ENCODE data around the gene PACRG.

PACRG gene

GRCh38 chr6:163080228-163080627 is 352.5 kb downstream of the PACRG start:
- DNase-seq (ENCODE audit: low read depth in 1 of 2, low spot score in 1 of 2): no peak
- TF ChIP-seq JUND (IDR thresholded peaks at IDR 0.05; ENCODE audit: low read depth): no peak
- in situ Hi-C loops (cut with HindIII; ENCODE audit: low pct_unique_long_range_greater_than_20kb, low sequenced_read_pairs): no loop called here

GRCh38 chr6:163083141-163083540 is 355.4 kb downstream of the PACRG start:
- no peak for TF ChIP-seq JUND (IDR thresholded peaks at IDR 0.05; ENCODE audit: low read depth)
- in situ Hi-C loops (cut with HindIII; ENCODE audit: low pct_unique_long_range_greater_than_20kb, low sequenced_read_pairs): no loop called here
- DNase-seq (ENCODE audit: low read depth in 1 of 2, low spot score in 1 of 2): no peak

GRCh38 chr6:163085426-163085825 is 357.7 kb downstream of the PACRG start:
- TF ChIP-seq JUND (IDR thresholded peaks at IDR 0.05; ENCODE audit: low read depth): no peak
- DNase-seq (ENCODE audit: low read depth in 1 of 2, low spot score in 1 of 2): no peak
- in situ Hi-C loops (cut with HindIII; ENCODE audit: low pct_unique_long_range_greater_than_20kb, low sequenced_read_pairs): no loop called here

- no peak for TF ChIP-seq JUND (IDR thresholded peaks at IDR 0.05; ENCODE audit: low read depth)
- in situ Hi-C loops (cut with HindIII; ENCODE audit: low pct_unique_long_range_greater_than_20kb, low sequenced_read_pairs): no loop called here
- DNase-seq (ENCODE audit: low read depth in 1 of 2, low spot score in 1 of 2): no peak
Measured at GRCh38 chr6:163085861-163086623, 358.3 kb downstream of the PACRG start.

- no peak for TF ChIP-seq JUND (IDR thresholded peaks at IDR 0.05; ENCODE audit: low read depth)
- in situ Hi-C loops (cut with HindIII; ENCODE audit: low pct_unique_long_range_greater_than_20kb, low sequenced_read_pairs): no loop called here
Measured at GRCh38 chr6:163086624-163086920, 358.8 kb downstream of the PACRG start.

GRCh38 chr6:163087981-163088380 is 360.2 kb downstream of the PACRG start:
- no peak for TF ChIP-seq JUND (IDR thresholded peaks at IDR 0.05; ENCODE audit: low read depth)
- no peak for DNase-seq (ENCODE audit: low read depth in 1 of 2, low spot score in 1 of 2)
- in situ Hi-C loops (cut with HindIII; ENCODE audit: low pct_unique_long_range_greater_than_20kb, low sequenced_read_pairs): no loop called here

More at GRCh38 chr6:163086624-163086920, 358.8 kb downstream of the PACRG start:
- no peak for DNase-seq (ENCODE audit: low read depth in 1 of 2, low spot score in 1 of 2)

- no peak for TF ChIP-seq JUND (IDR thresholded peaks at IDR 0.05; ENCODE audit: low read depth)
- in situ Hi-C loops (cut with HindIII; ENCODE audit: low pct_unique_long_range_greater_than_20kb, low sequenced_read_pairs): no loop called here
- no peak for DNase-seq (ENCODE audit: low read depth in 1 of 2, low spot score in 1 of 2)
Measured at GRCh38 chr6:163092876-163093275, 365.1 kb downstream of the PACRG start.

- no peak for DNase-seq (ENCODE audit: low read depth in 1 of 2, low spot score in 1 of 2)
- no peak for TF ChIP-seq JUND (IDR thresholded peaks at IDR 0.05; ENCODE audit: low read depth)
- in situ Hi-C loops (cut with HindIII; ENCODE audit: low pct_unique_long_range_greater_than_20kb, low sequenced_read_pairs): no loop called here
Measured at GRCh38 chr6:163094881-163095280, 367.1 kb downstream of the PACRG start.

GRCh38 chr6:163095401-163095800 is 367.6 kb downstream of the PACRG start:
- in situ Hi-C loops (cut with HindIII; ENCODE audit: low pct_unique_long_range_greater_than_20kb, low sequenced_read_pairs): no loop called here
- no peak for DNase-seq (ENCODE audit: low read depth in 1 of 2, low spot score in 1 of 2)
- no peak for TF ChIP-seq JUND (IDR thresholded peaks at IDR 0.05; ENCODE audit: low read depth)

GRCh38 chr6:163098827-163099479 is 371.2 kb downstream of the PACRG start:
- TF ChIP-seq JUND (IDR thresholded peaks at IDR 0.05; ENCODE audit: low read depth): no peak
- in situ Hi-C loops (cut with HindIII; ENCODE audit: low pct_unique_long_range_greater_than_20kb, low sequenced_read_pairs): no loop called here
- no peak for DNase-seq (ENCODE audit: low read depth in 1 of 2, low spot score in 1 of 2)

- in situ Hi-C loops (cut with HindIII; ENCODE audit: low pct_unique_long_range_greater_than_20kb, low sequenced_read_pairs): no loop called here
- peak in 1 of 2 experiments; percentile 13 for DNase-seq (ENCODE audit: low read depth in 1 of 2, low spot score in 1 of 2)
- no peak for TF ChIP-seq JUND (IDR thresholded peaks at IDR 0.05; ENCODE audit: low read depth)
Measured at GRCh38 chr6:163099621-163100171, 371.9 kb downstream of the PACRG start.

- no peak for TF ChIP-seq JUND (IDR thresholded peaks at IDR 0.05; ENCODE audit: low read depth)
- in situ Hi-C loops (cut with HindIII; ENCODE audit: low pct_unique_long_range_greater_than_20kb, low sequenced_read_pairs): no loop called here
- DNase-seq (ENCODE audit: low read depth in 1 of 2, low spot score in 1 of 2): no peak
Measured at GRCh38 chr6:163100259-163100658, 372.5 kb downstream of the PACRG start.

- TF ChIP-seq JUND (IDR thresholded peaks at IDR 0.05; ENCODE audit: low read depth): no peak
- DNase-seq (ENCODE audit: low read depth in 1 of 2, low spot score in 1 of 2): no peak
- in situ Hi-C loops (cut with HindIII; ENCODE audit: low pct_unique_long_range_greater_than_20kb, low sequenced_read_pairs): no loop called here
Measured at GRCh38 chr6:163113358-163113962, 385.7 kb downstream of the PACRG start.

Data from T47D (cell line).